HG02759 (cell line): ENCODE data around the gene ARNT2.
"Not testable (repeated sequence)": the region's sequence is repeated elsewhere in the genome, so short reads cannot be mapped to it uniquely, and the experiment has no call there.

Experiments used
- ATAC-seq: cut with Tn5 transposase; IDR thresholded peaks from one replicate; pipeline ENCODE4 v1.9.1; 2021; ENCODE audit warnings: mild to moderate bottlenecking, moderate library complexity; ENCODE audit not compliant: unreplicated experiment

Gene ARNT2

GRCh38 chr15:80643431-80643951 is 239.3 kb downstream of the ARNT2 start:
- ATAC-seq = no peak

GRCh38 chr15:80645494-80646065 is 241.4 kb downstream of the ARNT2 start:
- no peak for ATAC-seq

- not testable (repeated sequence) for ATAC-seq
Measured at GRCh38 chr15:80647424-80647823, 243.2 kb downstream of the ARNT2 start.
